Measurements from ENCODE around the gene C10orf62.

The C10orf62 gene

GRCh38 chr10:97596101-97597082 lies 6.9 kb downstream of the C10orf62 start:
- Histone ChIP-seq H3K4me1 (ENCODE audit: control insufficient read depth, insufficient read depth, low read length) (no peaks in the 10 kb centered on the region), H3K4me3 (ENCODE audit: low read depth, low read length) (no peak overlapping the region), H3K27ac (ENCODE audit: extremely low read depth, low read depth, low read length) (no peak overlapping the region), H3K36me3 (ENCODE audit: control insufficient read depth in 2 of 2, insufficient read depth in 1 of 2, low read length in 2 of 2) (no peaks in the 10 kb centered on the region), H3K9me3 (ENCODE audit: control insufficient read depth, insufficient read depth, low read depth, low read length) (no peaks in the 10 kb centered on the region)
- ChIA-PET CTCF (interaction anchor here (0.6 to 1.3 kb wide), 7 partner anchors 9 to 388 kb away, joined by 3 to 11 read pairs (median 4); partner anchors contain the start of gene ANKRD2), POLR2A (interaction anchor here (0.6 to 1.0 kb wide), 4 partner anchors 24 to 99 kb away, joined by 3 read pairs; partner anchors contain the start of gene ANKRD2)
- no peak for TF ChIP-seq ZNF280C (tag by site-specific recombination; IDR thresholded peaks at IDR 0.05)
- no peak for TF ChIP-seq ZBTB6 (tag by site-specific recombination; IDR thresholded peaks at IDR 0.05)
- TF ChIP-seq ZNF639 (tag by site-specific recombination; IDR thresholded peaks at IDR 0.05) = no peak
- TF ChIP-seq ZIC2 (tag by site-specific recombination; IDR thresholded peaks at IDR 0.05) = peak; percentile 68
- TF ChIP-seq ZNF664 (tag by site-specific recombination; IDR thresholded peaks at IDR 0.05) = no peak
- TF ChIP-seq BCL11B (tag by site-specific recombination; IDR thresholded peaks at IDR 0.05; ENCODE audit: low read depth) = no peak
- TF ChIP-seq ZNF37A (tag by site-specific recombination; IDR thresholded peaks at IDR 0.05) = no peak
- TF ChIP-seq ZNF335 (tag by site-specific recombination; conservative IDR thresholded peaks at IDR 0.05) = 0 out of 2 replicates have a peak, but pooled peaks have one; percentile 12
- TF ChIP-seq ZNF214 (tag by site-specific recombination; IDR thresholded peaks at IDR 0.05; ENCODE audit: borderline replicate concordance) = no peak
- no peak for TF ChIP-seq ZNF398 (tag by site-specific recombination; IDR thresholded peaks at IDR 0.05)
- peak; percentile 62; the same call in 1 of the 2 replicates for TF ChIP-seq PRDM1 (tag by site-specific recombination; IDR thresholded peaks at IDR 0.05)
- TF ChIP-seq RBAK (tag by site-specific recombination; IDR thresholded peaks at IDR 0.05) = no peak
- no peak for TF ChIP-seq ZNF530 (tag by site-specific recombination; IDR thresholded peaks at IDR 0.05; ENCODE audit: low read depth)
- no peak for TF ChIP-seq SALL2 (tag by site-specific recombination; IDR thresholded peaks at IDR 0.05; ENCODE audit: borderline replicate concordance)
- TF ChIP-seq HOXD13 (CRISPR knock-in tag; IDR thresholded peaks at IDR 0.05; ENCODE audit: borderline replicate concordance) = no peak
- peak; percentile 62; the same call in 1 of the 2 replicates for TF ChIP-seq ZNF660 (tag by site-specific recombination; IDR thresholded peaks at IDR 0.05)
- no peak for TF ChIP-seq PBX3 (CRISPR knock-in tag; IDR thresholded peaks at IDR 0.05)
- no peak for TF ChIP-seq GFI1B (tag by site-specific recombination; IDR thresholded peaks at IDR 0.05)
- TF ChIP-seq ZBTB1 (tag by site-specific recombination; IDR thresholded peaks at IDR 0.05) = no peak
- no peak for TF ChIP-seq ATF2 (tag by site-specific recombination; IDR thresholded peaks at IDR 0.05; ENCODE audit: low read depth)
- TF ChIP-seq ZSCAN18 (tag by site-specific recombination; IDR thresholded peaks at IDR 0.05) = no peak
- 0 out of 2 replicates have a peak, but pooled peaks have one; percentile 17 for TF ChIP-seq ZBTB21 (tag by site-specific recombination; IDR thresholded peaks at IDR 0.05)
- TF ChIP-seq ZNF112 (tag by site-specific recombination; IDR thresholded peaks at IDR 0.05) = no peak

All from HEK293 (cell line).